OCI-LY7 (cell line): ENCODE results near the gene NFIA. TPM values are rescaled to one million over a fixed set of nuclear protein-coding genes. Genes with fewer than 3 reads are reported as not detected.

ENCODE experiments used
- BruUV-seq: library from RNA; stranded (reverse); fragments of 400-500 nt; replicated peaks from 2 replicates; lab custom pipeline; 2021; lab: Mats Ljungman, UMichigan
- CTCF ChIA-PET: fragments of 300-600 bp; sonication (Branson Sonifier 250); formaldehyde crosslinking; loops from one replicate; lab custom pipeline; 2022; ENCODE audit warnings: antibody characterized with exemption; ENCODE audit not compliant: unreplicated experiment; lab: Charles Lee
- POLR2A ChIA-PET: fragments of 300-600 bp; sonication (Branson Sonifier 250); formaldehyde crosslinking; loops from one replicate; lab custom pipeline; 2022; ENCODE audit warnings: antibody characterized with exemption; lab: Charles Lee
- DNase-seq: peaks from one replicate; pipeline ENCODE4 v3.0.0-alpha.2; 2015; ENCODE audit warnings: low spot score
- H2AFZ ChIP-seq: fragments of 200-600 bp; sonication (generic), shearing (Covaris generic); 2 replicates; pipeline ENCODE4 v1.6.1; 2014; ENCODE audit warnings: mild to moderate bottlenecking, antibody characterized with exemption, low read length, moderate library complexity
- H3K27ac ChIP-seq: fragments of 200-600 bp; sonication (generic); 2 replicates; pipeline ENCODE4 v1.5.1; 2014; ENCODE audit warnings: mixed run types, low read depth, mild to moderate bottlenecking, moderate library complexity, low read length, inconsistent platforms; ENCODE audit not compliant: poor library complexity, severe bottlenecking
- H3K36me3 ChIP-seq: fragments of 200-600 bp; sonication (generic); 2 replicates; pipeline ENCODE4 v1.6.1; 2014; ENCODE audit warnings: mild to moderate bottlenecking, antibody characterized with exemption, low read length, moderate library complexity, mixed read lengths; ENCODE audit not compliant: insufficient read depth
- H3K4me1 ChIP-seq: fragments of 200-600 bp; sonication (generic); 2 replicates; pipeline ENCODE4 v1.5.1; 2014; ENCODE audit warnings: mild to moderate bottlenecking, low read length; ENCODE audit not compliant: insufficient read depth, poor library complexity, severe bottlenecking
- H3K4me2 ChIP-seq: fragments of 200-600 bp; sonication (generic); 2 replicates; pipeline ENCODE4 v1.6.1; 2014; ENCODE audit warnings: mild to moderate bottlenecking, low read length
- H3K4me3 ChIP-seq: fragments of 200-600 bp; sonication (generic); 2 replicates; pipeline ENCODE4 v1.5.1; 2014; ENCODE audit warnings: mild to moderate bottlenecking, low read depth, low read length; ENCODE audit not compliant: poor library complexity, severe bottlenecking
- H3K79me2 ChIP-seq: fragments of 200-600 bp; sonication (generic); 2 replicates; pipeline ENCODE4 v1.6.1; 2016; ENCODE audit warnings: low read depth, mild to moderate bottlenecking, low read length, moderate library complexity, mixed read lengths; ENCODE audit not compliant: insufficient read depth
- H3K9me2 ChIP-seq: fragments of 200-600 bp; sonication (generic); 2 replicates; pipeline ENCODE4 v1.6.1; 2016; ENCODE audit warnings: mild to moderate bottlenecking, low read length, mixed read lengths; ENCODE audit not compliant: insufficient read depth
- H3K9me3 ChIP-seq: fragments of 200-600 bp; sonication (generic); 2 replicates; pipeline ENCODE4 v1.6.1; 2014; ENCODE audit warnings: mild to moderate bottlenecking, mixed run types, low read length, mixed read lengths
- H4K20me1 ChIP-seq: fragments of 200-600 bp; sonication (generic); 2 replicates; pipeline ENCODE4 v1.6.1; 2014; ENCODE audit warnings: mild to moderate bottlenecking, antibody characterized with exemption, low read length, moderate library complexity, mixed read lengths; ENCODE audit not compliant: insufficient read depth
- EZH2phosphoT487 ChIP-seq: fragments of 200-600 bp; sonication (generic); IDR thresholded peaks from 2 replicates; pipeline ENCODE4 v1.6.1; 2018; ENCODE audit warnings: low read depth, borderline replicate concordance, mild to moderate bottlenecking, mixed run types, antibody characterized with exemption, low read length, moderate library complexity, mixed read lengths
- intact Hi-C: fragments of 100-400 bp; cut with micrococcal nuclease; formaldehyde crosslinking; loops from one replicate; pipeline ENCODE4 v1.10.0; 2022; ENCODE audit not compliant: unreplicated experiment
- total RNA-seq, 2 experiments: library from RNA; depleted of rRNA in 1 of 2; stranded (reverse); fragments of >200 nt in 1 of 2; shearing (Covaris generic) in 1 of 2; gene quantifications; 2 replicates each; pipeline ENCODE4 v1.2.3, GENCODE V29; 2014 to 2022
- TF ChIP-seq, protein P1 (sequence below): fragments of 200-600 bp; sonication (generic); conservative IDR thresholded peaks from 2 replicates; pipeline ENCODE4 v1.5.1; 2014; ENCODE audit warnings: mild to moderate bottlenecking, antibody characterized with exemption, low read length, moderate library complexity, mixed read lengths

Gene NFIA
- total RNA-seq, 2 experiments from 2014 or later = 2.8 to 18.8 TPM

DNA sequence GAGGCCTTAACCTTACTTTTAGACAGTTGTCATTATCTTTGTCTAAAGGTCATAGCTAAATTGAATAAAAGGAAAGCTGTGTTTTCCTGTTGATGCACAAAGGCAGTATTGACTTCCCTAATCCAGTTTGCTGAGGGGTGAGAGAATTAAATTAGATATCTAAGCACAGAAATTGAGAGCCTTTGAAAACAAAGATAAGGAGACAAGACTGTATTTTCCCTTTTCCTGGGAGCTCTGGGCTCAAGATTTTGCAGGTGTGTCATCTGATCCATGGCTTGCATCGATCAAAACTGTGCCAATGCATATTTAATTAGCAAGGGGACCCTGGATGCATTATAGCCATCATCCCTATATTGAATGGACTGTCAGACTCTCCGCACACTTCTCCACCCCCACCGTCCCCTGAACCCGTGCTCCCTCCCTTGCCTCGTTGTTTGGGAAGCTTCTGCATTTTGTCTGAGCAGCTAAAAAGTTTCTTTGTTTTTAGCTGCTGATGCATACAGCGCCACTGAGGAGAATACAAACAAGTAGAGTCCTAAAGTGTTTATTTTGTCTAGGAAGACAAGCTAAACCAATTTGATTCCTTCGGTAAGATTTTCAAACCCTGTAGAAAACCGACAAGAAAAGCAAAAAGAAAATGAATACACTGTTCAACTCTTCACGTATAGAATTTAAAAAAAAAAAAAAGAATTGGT is 186.3 kb downstream of the NFIA start:
- no peak for DNase-seq
- Histone ChIP-seq H3K4me2 (no peak overlapping the region), H3K27ac (no peak overlapping the region), H2AFZ (no peak overlapping the region), H3K4me1 (no peaks in the 10 kb centered on the region), H3K79me2 (no peaks in the 10 kb centered on the region), H3K9me3 (no peaks in the 10 kb centered on the region), H3K9me2 (no peaks in the 10 kb centered on the region), H3K4me3 (no peak overlapping the region), H3K36me3 (no peaks in the 10 kb centered on the region), H4K20me1 (no peaks in the 10 kb centered on the region; the same call in 1 of the 2 replicates)
- ChIA-PET POLR2A (interaction anchor here (0.7 to 1.4 kb wide), 3 partner anchors 25 to 1970 kb away, joined by 3 to 5 read pairs (median 4); no protein-coding TSS in a partner anchor), CTCF (no interaction called here)
- TF ChIP-seq, protein P1, sequence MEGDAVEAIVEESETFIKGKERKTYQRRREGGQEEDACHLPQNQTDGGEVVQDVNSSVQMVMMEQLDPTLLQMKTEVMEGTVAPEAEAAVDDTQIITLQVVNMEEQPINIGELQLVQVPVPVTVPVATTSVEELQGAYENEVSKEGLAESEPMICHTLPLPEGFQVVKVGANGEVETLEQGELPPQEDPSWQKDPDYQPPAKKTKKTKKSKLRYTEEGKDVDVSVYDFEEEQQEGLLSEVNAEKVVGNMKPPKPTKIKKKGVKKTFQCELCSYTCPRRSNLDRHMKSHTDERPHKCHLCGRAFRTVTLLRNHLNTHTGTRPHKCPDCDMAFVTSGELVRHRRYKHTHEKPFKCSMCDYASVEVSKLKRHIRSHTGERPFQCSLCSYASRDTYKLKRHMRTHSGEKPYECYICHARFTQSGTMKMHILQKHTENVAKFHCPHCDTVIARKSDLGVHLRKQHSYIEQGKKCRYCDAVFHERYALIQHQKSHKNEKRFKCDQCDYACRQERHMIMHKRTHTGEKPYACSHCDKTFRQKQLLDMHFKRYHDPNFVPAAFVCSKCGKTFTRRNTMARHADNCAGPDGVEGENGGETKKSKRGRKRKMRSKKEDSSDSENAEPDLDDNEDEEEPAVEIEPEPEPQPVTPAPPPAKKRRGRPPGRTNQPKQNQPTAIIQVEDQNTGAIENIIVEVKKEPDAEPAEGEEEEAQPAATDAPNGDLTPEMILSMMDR = no peak
- no peak for TF ChIP-seq EZH2phosphoT487
- intact Hi-C loops = no loop called here
- BruUV-seq = no TSS peak

DNA sequence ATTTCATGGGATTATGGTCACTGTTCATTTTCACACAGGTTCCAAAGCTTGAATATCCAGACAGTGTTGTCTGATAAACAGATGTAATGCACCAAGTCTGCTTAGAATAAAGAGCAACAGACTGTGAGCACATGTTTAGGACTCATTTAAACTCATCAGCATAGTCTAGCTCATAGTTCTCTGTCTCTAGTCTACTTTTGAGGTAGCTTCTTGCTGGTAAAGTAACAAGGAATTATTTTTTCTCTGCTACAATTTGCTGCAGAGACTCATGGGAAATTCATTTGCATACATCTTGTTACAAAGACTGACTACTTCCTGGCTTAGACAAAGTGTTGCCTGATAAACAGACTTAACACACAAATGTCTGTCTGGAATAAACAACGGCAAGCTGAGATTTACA is 187.2 kb downstream of the NFIA start:
- H2AFZ ChIP-seq = no peak overlapping the region
- no peaks in the 10 kb centered on the region; the same call in 1 of the 2 replicates for H4K20me1 ChIP-seq
- H3K27ac ChIP-seq = no peak overlapping the region
- H3K4me1 ChIP-seq = no peaks in the 10 kb centered on the region
- ChIA-PET POLR2A (interaction anchor here (0.7 to 1.4 kb wide), 2 partner anchors 10 to 26 kb away, joined by 4 to 5 read pairs; no protein-coding TSS in a partner anchor), CTCF (no interaction called here)
- no peak for TF ChIP-seq EZH2phosphoT487
- TF ChIP-seq, protein P1 = no peak
- H3K9me3 ChIP-seq = no peaks in the 10 kb centered on the region
- no peak overlapping the region for H3K4me3 ChIP-seq
- intact Hi-C loops = no loop called here
- no peaks in the 10 kb centered on the region for H3K9me2 ChIP-seq
- no peaks in the 10 kb centered on the region for H3K79me2 ChIP-seq
- no TSS peak for BruUV-seq
- H3K4me2 ChIP-seq = no peak overlapping the region
- H3K36me3 ChIP-seq = no peaks in the 10 kb centered on the region
- DNase-seq = no peak

DNA sequence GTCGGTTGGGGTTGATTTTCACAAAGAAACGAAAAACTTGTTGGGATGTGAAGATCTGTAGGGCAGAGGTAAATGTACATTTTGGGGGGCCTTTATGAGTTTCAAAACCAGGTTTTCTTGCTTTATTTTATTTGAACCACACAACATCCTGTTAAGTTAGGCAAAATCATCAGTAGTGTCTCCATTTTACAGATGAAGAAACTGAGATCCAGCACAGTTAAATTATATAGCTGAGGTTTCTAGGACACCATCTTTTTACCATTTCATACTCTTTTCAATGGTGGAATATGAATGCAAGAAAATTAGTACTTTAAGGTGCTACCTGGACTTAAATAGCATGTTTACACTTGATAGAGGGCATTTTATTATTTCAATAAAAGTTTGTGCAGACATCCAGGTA is 187.7 kb downstream of the NFIA start:
- no peak overlapping the region for H2AFZ ChIP-seq
- no peaks in the 10 kb centered on the region for H3K36me3 ChIP-seq
- no peak for DNase-seq
- H3K9me2 ChIP-seq = no peaks in the 10 kb centered on the region
- no peak overlapping the region for H3K27ac ChIP-seq
- no peaks in the 10 kb centered on the region for H3K9me3 ChIP-seq
- H4K20me1 ChIP-seq = no peaks in the 10 kb centered on the region; the same call in 1 of the 2 replicates
- no peak overlapping the region for H3K4me3 ChIP-seq
- H3K4me2 ChIP-seq = no peak overlapping the region
- intact Hi-C loops = no loop called here
- no TSS peak for BruUV-seq
- ChIA-PET CTCF (no interaction called here), POLR2A (interaction anchor here (0.7 kb wide), 1 partner anchor 10 kb away, joined by 4 read pairs; no protein-coding TSS in a partner anchor)
- H3K4me1 ChIP-seq = no peaks in the 10 kb centered on the region
- TF ChIP-seq, protein P1 = no peak
- no peak for TF ChIP-seq EZH2phosphoT487
- no peaks in the 10 kb centered on the region for H3K79me2 ChIP-seq
